Upper lobe of right lung (tissue), 1 donor: ENCODE results near the gene ACADVL. TPM values are rescaled to one million over a fixed set of nuclear protein-coding genes. Genes with fewer than 3 reads are reported as not detected.
A peak's percentile ranks its signal among the peaks of the same experiment; 100 is the strongest.

Experiments
- ATAC-seq: fragments of 200-7000 bp; cut with Tn5 transposase; one replicate; pipeline ENCODE4 v1.9.1; 2020; ENCODE audit warnings: mild to moderate bottlenecking, moderate library complexity
- DNase-seq: peaks from one replicate; pipeline ENCODE4 v3.0.0-alpha.2; 2020
- H3K27ac ChIP-seq: fragments of 200-600 bp; one replicate; pipeline ENCODE4 v1.8.0; 2022
- H3K27me3 ChIP-seq: fragments of 200-600 bp; one replicate; pipeline ENCODE4 v1.8.0; 2022; ENCODE audit warnings: mild to moderate bottlenecking
- H3K36me3 ChIP-seq: fragments of 200-600 bp; one replicate; pipeline ENCODE4 v1.8.0; 2022
- H3K4me1 ChIP-seq: fragments of 200-600 bp; one replicate; pipeline ENCODE4 v1.8.0; 2022
- H3K4me3 ChIP-seq: fragments of 200-600 bp; one replicate; pipeline ENCODE4 v1.8.0; 2022; ENCODE audit warnings: mild to moderate bottlenecking
- H3K9me3 ChIP-seq: fragments of 200-600 bp; one replicate; pipeline ENCODE4 v1.8.0; 2022
- CTCF ChIP-seq: fragments of 200-600 bp; IDR thresholded peaks from one replicate; pipeline ENCODE4 v1.8.0; 2022; ENCODE audit warnings: antibody characterized with exemption
- intact Hi-C: fragments of 100-400 bp; cut with DNase I; formaldehyde crosslinking; loops from one replicate; pipeline ENCODE4 v1.11.0; 2022
- total RNA-seq: library from RNA; stranded (reverse); fragmentation: NEBNext Ultra II Directional; extraction: Animal tissue kit (Norgen Biotek cat#: 25700); gene quantifications from one replicate; pipeline ENCODE4 v1.2.1, GENCODE V29; 2021
- donor health status: DM: no; HTN: yes; CAD: no; lungs with severe emphysema.

Gene ACADVL
- total RNA-seq, 1 donor from 2014 or later = 544 TPM

GRCh38 chr17:7222093-7222971, 2.6 kb downstream of the ACADVL start:
- H3K27ac ChIP-seq = no peak overlapping the region

GRCh38 chr17:7222972-7223292, 3.2 kb downstream of the ACADVL start:
- TF ChIP-seq CTCF = no peak
- Histone ChIP-seq H3K36me3 (peaks cover 65% of the 10 kb centered on the region), H3K27ac (no peak overlapping the region), H3K4me1 (peaks cover 30% of the 10 kb centered on the region), H3K27me3 (no peaks in the 10 kb centered on the region), H3K4me3 (no peak overlapping the region), H3K9me3 (no peaks in the 10 kb centered on the region)
- DNase-seq (no peak), ATAC-seq (no peak)
- intact Hi-C loops = no loop called here

More at GRCh38 chr17:7222093-7222971, 2.6 kb downstream of the ACADVL start:
- no peaks in the 10 kb centered on the region for H3K27me3 ChIP-seq
- peaks cover 61% of the 10 kb centered on the region for H3K36me3 ChIP-seq
- no peak for ATAC-seq
- no peak for DNase-seq
- no peak for TF ChIP-seq CTCF
- intact Hi-C loops = no loop called here
- no peak overlapping the region for H3K4me3 ChIP-seq
- no peaks in the 10 kb centered on the region for H3K9me3 ChIP-seq
- H3K4me1 ChIP-seq = peaks cover 34% of the 10 kb centered on the region

- H3K27me3 ChIP-seq = no peaks in the 10 kb centered on the region
- no peak for DNase-seq
- no peak overlapping the region for H3K4me3 ChIP-seq
- TF ChIP-seq CTCF = no peak
- ATAC-seq = no peak
- intact Hi-C loops = no loop called here
- no peaks in the 10 kb centered on the region for H3K9me3 ChIP-seq
- peaks cover 69% of the 10 kb centered on the region for H3K36me3 ChIP-seq
- H3K4me1 ChIP-seq = peaks cover 25% of the 10 kb centered on the region
- H3K27ac ChIP-seq = no peak overlapping the region
Observed at GRCh38 chr17:7223375-7223774, 3.6 kb downstream of the ACADVL start.

GRCh38 chr17:7224110-7224509, 4.4 kb downstream of the ACADVL start:
- ATAC-seq = no peak
- H3K9me3 ChIP-seq = no peaks in the 10 kb centered on the region
- no peak for TF ChIP-seq CTCF
- no peak overlapping the region for H3K27ac ChIP-seq
- peaks cover 76% of the 10 kb centered on the region for H3K36me3 ChIP-seq
- H3K27me3 ChIP-seq = no peaks in the 10 kb centered on the region
- H3K4me3 ChIP-seq = no peak overlapping the region
- DNase-seq = no peak
- intact Hi-C loops = no loop called here
- peaks cover 18% of the 10 kb centered on the region for H3K4me1 ChIP-seq

- intact Hi-C loops = no loop called here
- Histone ChIP-seq H3K27me3 (no peaks in the 10 kb centered on the region), H3K4me1 (peaks cover 14% of the 10 kb centered on the region), H3K27ac (no peak overlapping the region), H3K4me3 (no peak overlapping the region), H3K9me3 (no peaks in the 10 kb centered on the region), H3K36me3 (peaks cover 82% of the 10 kb centered on the region)
- ATAC-seq (no peak), DNase-seq (peak; percentile 60)
- TF ChIP-seq CTCF = no peak
Observed at GRCh38 chr17:7224661-7225111, 4.9 kb downstream of the ACADVL start.
